Measurements from ENCODE around the gene ABCB6. TPM values are rescaled to one million over a fixed set of nuclear protein-coding genes. Genes with fewer than 3 reads are reported as not detected.

ABCB6 gene
- total and polyA plus RNA-seq, 5 donors from 2014 or later, result 1.5 to 6.0 (median 1.7) TPM

DNA sequence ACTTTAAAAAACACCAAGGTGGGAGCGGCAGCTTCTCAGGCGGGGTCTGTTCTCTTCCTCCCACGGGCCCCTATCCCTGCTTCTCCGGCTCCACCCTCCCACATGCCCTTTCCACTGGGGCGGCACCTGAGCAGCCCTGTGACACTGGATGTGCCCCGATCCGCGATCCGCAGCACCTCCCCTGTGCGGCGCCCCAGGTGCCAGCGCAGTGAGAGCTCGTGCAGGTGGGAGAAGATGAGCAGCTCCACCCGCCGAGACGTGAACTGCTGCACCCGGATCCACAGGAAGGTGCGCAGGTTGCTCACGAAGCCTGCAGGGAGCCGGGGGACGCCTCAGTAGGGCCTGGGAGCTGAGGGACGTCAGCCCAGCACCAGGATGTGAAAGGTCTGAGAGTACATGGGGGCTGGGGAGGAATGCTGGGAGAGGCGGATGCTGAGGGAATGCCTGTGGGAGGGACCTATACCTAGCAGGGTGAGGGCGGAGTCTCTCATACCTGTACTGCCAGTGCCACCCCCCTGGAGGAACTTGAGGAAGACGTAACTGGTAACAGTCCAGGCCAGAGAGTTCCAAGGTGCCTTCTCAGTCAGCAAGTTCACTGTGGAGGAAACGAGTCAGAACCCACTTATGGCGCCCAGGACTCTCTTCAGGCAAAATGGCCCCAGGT lies 2.8 kb downstream of the ABCB6 start:
- H3K36me3 Mint-ChIP-seq, result peaks cover 4% of the 10 kb centered on the region
- Histone ChIP-seq H3K27me3 (ENCODE audit: control insufficient read depth, insufficient read depth, low read length) (no peaks in the 10 kb centered on the region), H3K9me3 (ENCODE audit: control insufficient read depth in 2 of 2, low read length in 2 of 2) (no peaks in the 10 kb centered on the region), H3K4me3 (ENCODE audit: low read depth, low read length) (no peak overlapping the region), H3K36me3 (ENCODE audit: control insufficient read depth, insufficient read depth, low read length) (peaks cover 5% of the 10 kb centered on the region), H3K27ac (ENCODE audit: insufficient read depth, low read length, poor library complexity, severe bottlenecking) (no peak overlapping the region), H3K4me1 (ENCODE audit: control insufficient read depth, insufficient read depth, low read length, poor library complexity, severe bottlenecking) (peaks cover 29% of the 10 kb centered on the region)
- peak overlapping the region in 1 of 4 donors; percentile 53 for H3K4me3 Mint-ChIP-seq
- no peak for DNase-seq
- no peak for ATAC-seq (ENCODE audit: low read depth in 2 of 2)
- no peaks in the 10 kb centered on the region for H3K27me3 Mint-ChIP-seq
- peaks cover 6 to 29% (median 15%) of the 10 kb centered on the region in 4 donors for H3K4me1 Mint-ChIP-seq
- no peak overlapping the region for H3K27ac Mint-ChIP-seq
- peaks cover 0 to 2% (median 0%) of the 10 kb centered on the region in 7 donors for H3K9me3 Mint-ChIP-seq

DNA sequence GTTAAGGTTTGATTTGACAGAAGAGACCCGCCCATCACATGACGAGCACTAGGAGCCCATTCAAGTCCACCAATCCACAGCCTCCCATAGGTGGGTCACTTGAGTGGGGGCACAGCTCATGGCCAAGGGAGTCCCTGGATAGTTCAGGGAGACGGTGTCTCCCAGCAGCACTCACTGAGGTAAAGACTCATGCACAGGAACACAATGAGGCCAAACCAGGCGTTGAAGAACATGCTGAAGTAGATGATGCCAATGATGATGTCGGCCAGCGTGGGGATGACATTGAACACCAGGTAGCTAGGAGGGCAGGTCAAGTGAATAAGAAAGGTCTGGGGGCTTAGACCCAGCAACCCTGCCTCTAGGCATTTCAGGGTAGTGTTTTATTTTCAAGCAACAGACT lies 4.0 kb downstream of the ABCB6 start:
- no peaks in the 10 kb centered on the region for H3K27me3 ChIP-seq (ENCODE audit: control insufficient read depth, insufficient read depth, low read length)
- no peak overlapping the region for H3K27ac ChIP-seq (ENCODE audit: insufficient read depth, low read length, poor library complexity, severe bottlenecking)
- ATAC-seq (ENCODE audit: low read depth in 2 of 2) (no peak), DNase-seq (no peak)
- Mint-ChIP-seq H3K4me1 (peaks cover 6 to 37% (median 16%) of the 10 kb centered on the region in 4 donors), H3K27me3 (no peaks in the 10 kb centered on the region), H3K4me3 (peak overlapping the region in 1 of 4 donors; percentile 10), H3K36me3 (peaks cover 4% of the 10 kb centered on the region), H3K9me3 (peaks cover 0 to 2% (median 0%) of the 10 kb centered on the region in 7 donors), H3K27ac (no peak overlapping the region)
- H3K9me3 ChIP-seq (ENCODE audit: control insufficient read depth in 2 of 2, low read length in 2 of 2), result no peaks in the 10 kb centered on the region
- no peak overlapping the region for H3K4me3 ChIP-seq (ENCODE audit: low read depth, low read length)
- no peaks in the 10 kb centered on the region for H3K36me3 ChIP-seq (ENCODE audit: control insufficient read depth, insufficient read depth, low read length)
- H3K4me1 ChIP-seq (ENCODE audit: control insufficient read depth, insufficient read depth, low read length, poor library complexity, severe bottlenecking), result peaks cover 33% of the 10 kb centered on the region

GRCh38 chr2:219214141-219214540 lies 4.6 kb downstream of the ABCB6 start:
- Histone ChIP-seq H3K4me3 (ENCODE audit: low read depth, low read length) (no peak overlapping the region), H3K36me3 (ENCODE audit: control insufficient read depth, insufficient read depth, low read length) (peaks cover 4% of the 10 kb centered on the region), H3K27me3 (ENCODE audit: control insufficient read depth, insufficient read depth, low read length) (no peaks in the 10 kb centered on the region), H3K4me1 (ENCODE audit: control insufficient read depth, insufficient read depth, low read length, poor library complexity, severe bottlenecking) (peaks cover 29% of the 10 kb centered on the region), H3K9me3 (ENCODE audit: control insufficient read depth in 2 of 2, low read length in 2 of 2) (no peaks in the 10 kb centered on the region), H3K27ac (ENCODE audit: insufficient read depth, low read length, poor library complexity, severe bottlenecking) (no peak overlapping the region)
- H3K9me3 Mint-ChIP-seq, result peaks cover 0 to 2% (median 0%) of the 10 kb centered on the region in 7 donors
- no peaks in the 10 kb centered on the region for H3K27me3 Mint-ChIP-seq
- peaks cover 4% of the 10 kb centered on the region for H3K36me3 Mint-ChIP-seq
- no peak for ATAC-seq (ENCODE audit: low read depth in 2 of 2)
- H3K4me1 Mint-ChIP-seq, result peaks cover 6 to 38% (median 16%) of the 10 kb centered on the region in 4 donors
- no peak overlapping the region for H3K4me3 Mint-ChIP-seq
- H3K27ac Mint-ChIP-seq, result peak overlapping the region in 1 of 3 donors; percentile 69
- no peak for DNase-seq

DNA sequence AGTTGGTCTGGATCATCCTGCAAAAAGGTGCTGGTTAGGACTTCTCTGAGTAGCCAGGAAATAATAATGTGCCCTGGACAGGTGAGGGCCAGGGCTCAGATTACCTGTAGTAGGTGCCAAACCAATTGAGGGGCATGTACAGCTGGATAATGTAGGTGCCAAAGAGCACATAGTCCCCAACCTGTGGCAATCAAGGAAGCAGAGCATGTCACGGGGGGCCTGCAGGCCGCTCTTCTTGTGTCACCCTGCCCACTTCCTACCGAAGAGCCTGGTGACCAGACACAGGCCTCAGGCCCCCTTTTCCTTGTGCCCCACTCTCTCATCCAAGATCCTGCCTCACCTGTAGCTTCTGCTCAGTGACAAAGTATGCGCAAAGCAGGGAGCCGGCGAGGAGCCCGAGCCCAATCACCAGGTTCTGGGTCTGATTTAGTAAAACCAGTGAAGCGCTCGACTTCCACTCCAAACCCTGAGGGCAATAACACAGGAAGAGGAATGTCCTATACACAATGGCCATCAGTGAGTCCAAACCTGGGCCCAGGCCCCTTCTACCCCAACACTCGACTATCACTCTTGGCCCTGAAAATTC lies 5.2 kb downstream of the ABCB6 start:
- Mint-ChIP-seq H3K27ac (peak overlapping the region in 1 of 3 donors; percentile 69), H3K4me1 (peaks cover 6 to 34% (median 16%) of the 10 kb centered on the region in 4 donors), H3K27me3 (no peaks in the 10 kb centered on the region), H3K4me3 (no peak overlapping the region), H3K36me3 (peaks cover 4% of the 10 kb centered on the region), H3K9me3 (peaks cover 0 to 2% (median 0%) of the 10 kb centered on the region in 7 donors)
- Histone ChIP-seq H3K27me3 (ENCODE audit: control insufficient read depth, insufficient read depth, low read length) (no peaks in the 10 kb centered on the region), H3K27ac (ENCODE audit: insufficient read depth, low read length, poor library complexity, severe bottlenecking) (no peak overlapping the region), H3K4me1 (ENCODE audit: control insufficient read depth, insufficient read depth, low read length, poor library complexity, severe bottlenecking) (peaks cover 23% of the 10 kb centered on the region), H3K9me3 (ENCODE audit: control insufficient read depth in 2 of 2, low read length in 2 of 2) (no peaks in the 10 kb centered on the region), H3K36me3 (ENCODE audit: control insufficient read depth, insufficient read depth, low read length) (peaks cover 8% of the 10 kb centered on the region), H3K4me3 (ENCODE audit: low read depth, low read length) (no peak overlapping the region)
- ATAC-seq (ENCODE audit: low read depth in 2 of 2) (no peak), DNase-seq (no peak)

DNA sequence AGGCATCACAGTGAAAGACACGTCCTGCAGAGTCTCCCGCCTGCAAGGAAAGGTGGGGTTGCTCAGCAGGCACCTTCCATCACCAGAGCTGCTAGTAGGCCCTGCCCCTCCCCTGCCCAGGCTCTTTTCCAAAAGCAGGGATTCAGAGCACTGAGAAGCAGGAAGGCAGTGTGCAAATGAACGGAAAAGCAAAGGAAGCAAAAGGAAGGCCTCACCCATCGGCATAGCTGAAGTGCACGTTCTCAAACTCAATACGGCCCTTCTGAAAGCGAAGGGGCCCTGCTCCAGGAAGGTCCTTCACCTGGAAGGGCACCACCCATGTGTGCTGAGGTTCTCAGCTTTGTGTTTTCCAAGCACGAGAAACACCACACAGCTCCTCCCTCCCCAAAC lies 5.7 kb downstream of the ABCB6 start:
- Histone ChIP-seq H3K36me3 (ENCODE audit: control insufficient read depth, insufficient read depth, low read length) (peaks cover 14% of the 10 kb centered on the region), H3K27me3 (ENCODE audit: control insufficient read depth, insufficient read depth, low read length) (no peaks in the 10 kb centered on the region), H3K4me1 (ENCODE audit: control insufficient read depth, insufficient read depth, low read length, poor library complexity, severe bottlenecking) (peaks cover 18% of the 10 kb centered on the region), H3K27ac (ENCODE audit: insufficient read depth, low read length, poor library complexity, severe bottlenecking) (no peak overlapping the region), H3K4me3 (ENCODE audit: low read depth, low read length) (no peak overlapping the region), H3K9me3 (ENCODE audit: control insufficient read depth in 2 of 2, low read length in 2 of 2) (no peaks in the 10 kb centered on the region)
- Mint-ChIP-seq H3K4me3 (no peak overlapping the region), H3K27me3 (no peaks in the 10 kb centered on the region), H3K4me1 (peaks cover 6 to 38% (median 18%) of the 10 kb centered on the region in 4 donors), H3K9me3 (peaks cover 0 to 2% (median 0%) of the 10 kb centered on the region in 7 donors), H3K36me3 (peaks cover 4% of the 10 kb centered on the region), H3K27ac (no peak overlapping the region)
- no peak for ATAC-seq (ENCODE audit: low read depth in 2 of 2)
- no peak for DNase-seq

DNA sequence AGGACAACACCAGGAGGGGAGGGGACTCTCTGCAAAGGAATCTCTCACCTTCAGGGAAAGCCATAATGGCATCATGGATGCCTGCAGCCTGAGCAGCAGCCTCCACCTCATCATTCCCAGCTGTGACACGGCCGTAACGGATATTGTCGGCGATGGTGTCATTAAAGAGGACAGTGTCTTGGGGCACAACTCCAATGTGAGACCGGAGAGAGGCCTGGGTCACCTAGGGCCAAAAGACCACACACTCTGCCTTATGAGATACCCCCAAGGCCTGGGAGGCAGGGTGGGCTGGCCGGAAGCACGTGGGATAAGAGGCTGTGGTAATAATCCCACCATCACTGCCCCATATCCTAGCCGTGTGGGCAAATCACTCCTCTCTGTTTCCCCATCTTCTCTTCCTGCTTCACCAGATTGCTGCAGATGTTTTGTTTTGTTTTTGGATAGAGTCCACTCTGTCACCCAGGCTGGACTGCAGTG lies 7.8 kb downstream of the ABCB6 start:
- Mint-ChIP-seq H3K27me3 (peaks cover 4% of the 10 kb centered on the region), H3K9me3 (no peaks in the 10 kb centered on the region), H3K36me3 (peaks cover 4% of the 10 kb centered on the region), H3K4me3 (peak overlapping the region in 3 of 4 donors; percentile 31 to 91 (median 84)), H3K27ac (peak overlapping the region; percentile 95 to 99 (median 95)), H3K4me1 (peaks cover 7 to 42% (median 17%) of the 10 kb centered on the region in 4 donors)
- H3K4me1 ChIP-seq (ENCODE audit: control insufficient read depth, insufficient read depth, low read length, poor library complexity, severe bottlenecking), result peaks cover 24% of the 10 kb centered on the region
- no peaks in the 10 kb centered on the region for H3K27me3 ChIP-seq (ENCODE audit: control insufficient read depth, insufficient read depth, low read length)
- H3K9me3 ChIP-seq (ENCODE audit: control insufficient read depth in 2 of 2, low read length in 2 of 2), result no peaks in the 10 kb centered on the region
- H3K4me3 ChIP-seq (ENCODE audit: low read depth, low read length), result peak overlapping the region; percentile 53
- H3K27ac ChIP-seq (ENCODE audit: insufficient read depth, low read length, poor library complexity, severe bottlenecking), result peak overlapping the region; percentile 67
- DNase-seq (no peak), ATAC-seq (ENCODE audit: low read depth in 2 of 2) (no peak)
- peaks cover 16% of the 10 kb centered on the region for H3K36me3 ChIP-seq (ENCODE audit: control insufficient read depth, insufficient read depth, low read length)

GRCh38 chr2:219210196-219210885 lies 8.4 kb downstream of the ABCB6 start:
- ATAC-seq (ENCODE audit: low read depth in 2 of 2) (no peak), DNase-seq (no peak)
- H3K36me3 ChIP-seq (ENCODE audit: control insufficient read depth, insufficient read depth, low read length), result peaks cover 16% of the 10 kb centered on the region
- Mint-ChIP-seq H3K9me3 (no peaks in the 10 kb centered on the region), H3K4me3 (peak overlapping the region in 1 of 4 donors; percentile 80), H3K36me3 (peaks cover 4% of the 10 kb centered on the region), H3K4me1 (peaks cover 7 to 43% (median 18%) of the 10 kb centered on the region in 4 donors), H3K27ac (peak overlapping the region in 2 of 3 donors; percentile 71 to 81), H3K27me3 (peaks cover 4% of the 10 kb centered on the region)
- H3K27me3 ChIP-seq (ENCODE audit: control insufficient read depth, insufficient read depth, low read length), result no peaks in the 10 kb centered on the region
- peak overlapping the region; percentile 67 for H3K27ac ChIP-seq (ENCODE audit: insufficient read depth, low read length, poor library complexity, severe bottlenecking)
- H3K4me1 ChIP-seq (ENCODE audit: control insufficient read depth, insufficient read depth, low read length, poor library complexity, severe bottlenecking), result peaks cover 26% of the 10 kb centered on the region
- H3K9me3 ChIP-seq (ENCODE audit: control insufficient read depth in 2 of 2, low read length in 2 of 2), result no peaks in the 10 kb centered on the region
- no peak overlapping the region for H3K4me3 ChIP-seq (ENCODE audit: low read depth, low read length)

Measured in CD4-positive, CD25-positive, alpha-beta regulatory T cell (primary cell).